Fibroblast of lung (primary cell): ENCODE data around the gene NTN4. TPM values are rescaled to one million over a fixed set of nuclear protein-coding genes. Genes with fewer than 3 reads are reported as not detected.

Experiments used
- DNase-seq, 2 donors: peaks; one replicate each; pipeline versions ENCODE4 v3.0.0 to v3.0.0-alpha.2; 2010; ENCODE audit warnings: low read depth in 2 of 2
- H2AFZ ChIP-seq: 2 replicates; pipeline ENCODE4 v1.5.1; 2012; ENCODE audit warnings: low read length, control low read depth, inconsistent platforms
- H3K27ac ChIP-seq: 2 replicates; pipeline ENCODE4 v1.5.1; 2011; ENCODE audit warnings: low read length, control low read depth; ENCODE audit not compliant: insufficient read depth
- H3K27me3 ChIP-seq: 2 replicates; pipeline ENCODE4 v1.5.1; 2011; ENCODE audit warnings: mild to moderate bottlenecking, low read length; ENCODE audit not compliant: control insufficient read depth, insufficient read depth
- H3K36me3 ChIP-seq: 2 replicates; pipeline ENCODE4 v1.5.1; 2011; ENCODE audit warnings: low read length; ENCODE audit not compliant: control insufficient read depth, insufficient read depth
- H3K4me1 ChIP-seq: 2 replicates; pipeline ENCODE4 v1.5.1; 2011; ENCODE audit warnings: low read length; ENCODE audit not compliant: control insufficient read depth, insufficient read depth; ENCODE audit errors: extremely low read depth
- H3K4me2 ChIP-seq: 2 replicates; pipeline ENCODE4 v1.5.1; 2011; ENCODE audit warnings: low read length, control low read depth; ENCODE audit not compliant: insufficient read depth; ENCODE audit errors: extremely low read depth
- H3K4me3 ChIP-seq, 4 experiments: fragments of 200-600 bp in 1 of 4; sonication (generic) in 1 of 4; replicated peaks in 1 of 4; 2 replicates each; pipeline ENCODE4 v1.5.1; 2011 to 2016; ENCODE audit warnings: low read length in 4 of 4, low read depth in 3 of 4, mild to moderate bottlenecking in 3 of 4, control low read depth in 2 of 4, inconsistent platforms in 1 of 4, mixed read lengths in 1 of 4; ENCODE audit not compliant: insufficient read depth in 1 of 4; ENCODE audit errors: control extremely low read depth in 1 of 4
- H3K79me2 ChIP-seq: 2 replicates; pipeline ENCODE4 v1.5.1; 2012; ENCODE audit warnings: mild to moderate bottlenecking, low read length, inconsistent platforms; ENCODE audit not compliant: control insufficient read depth, insufficient read depth
- H3K9ac ChIP-seq: 2 replicates; pipeline ENCODE4 v1.5.1; 2011; ENCODE audit warnings: mild to moderate bottlenecking, low read length, control low read depth; ENCODE audit not compliant: insufficient read depth
- H3K9me3 ChIP-seq: 2 replicates; pipeline ENCODE4 v1.5.1; 2012; ENCODE audit warnings: low read depth, low read length; ENCODE audit not compliant: control insufficient read depth, insufficient read depth
- H4K20me1 ChIP-seq: 2 replicates; pipeline ENCODE4 v1.5.1; 2011; ENCODE audit warnings: low read length; ENCODE audit not compliant: control insufficient read depth, insufficient read depth; ENCODE audit errors: extremely low read depth
- CTCF ChIP-seq, 2 donors: IDR thresholded peaks in 1 of 2; conservative IDR thresholded peaks in 1 of 2; 1 replicate in 1 of 2; 2 replicates in 1 of 2; pipeline ENCODE4 v1.5.1; 2011 to 2012; ENCODE audit warnings: low read length in 2 of 2, control low read depth in 1 of 2, inconsistent platforms in 1 of 2, low read depth in 1 of 2, mild to moderate bottlenecking in 1 of 2
- EZH2 ChIP-seq: IDR thresholded peaks from 2 replicates; pipeline ENCODE4 v1.5.1; 2012; ENCODE audit warnings: low read length, control low read depth, mild to moderate bottlenecking; ENCODE audit errors: missing control alignments
- polyA plus RNA-seq, 2 donors: library from polyadenylated mRNA; depleted of rRNA in 1 of 2; stranded (reverse) in 1 of 2; unstranded in 1 of 2; fragments of >200 nt; gene quantifications; 2 replicates each; pipeline ENCODE4 v1.2.1, GENCODE V29; 2011 to 2012; ENCODE audit warnings: missing spikeins in 1 of 2
- total RNA-seq: library from RNA; depleted of rRNA; stranded (reverse); fragments of >200 nt; gene quantifications from 2 replicates; pipeline ENCODE4 v1.2.1, GENCODE V29; 2014

Gene NTN4
- total and polyA plus RNA-seq, 2 donors (not counting 1 experiment from before 2014, with no cell fraction given) = 28.6 to 170 TPM

GRCh38 chr12:95802482-95803270 is 12.1 kb upstream of the NTN4 start:
- no peaks in the 10 kb centered on the region for H3K27me3 ChIP-seq
- H3K9me3 ChIP-seq = no peaks in the 10 kb centered on the region
- peak; percentile 72 to 91 for DNase-seq
- TF ChIP-seq EZH2 (no peak), CTCF (conservative IDR thresholded peaks at IDR 0.05 in 1 of 2, IDR thresholded peaks at IDR 0.05 in 1 of 2; ENCODE audit: low read depth in 1 of 2, low read length in 2 of 2) (no peak)
- peaks cover 15% of the 10 kb centered on the region for H3K4me1 ChIP-seq
- peak overlapping the region; percentile 70 for H3K27ac ChIP-seq
- H2AFZ ChIP-seq = no peak overlapping the region
- no peaks in the 10 kb centered on the region for H3K36me3 ChIP-seq
- no peak overlapping the region for H3K4me3 ChIP-seq
- H3K9ac ChIP-seq = no peak overlapping the region
- no peaks in the 10 kb centered on the region for H4K20me1 ChIP-seq
- H3K4me2 ChIP-seq = peak overlapping the region; percentile 69
- H3K79me2 ChIP-seq = no peaks in the 10 kb centered on the region

- H3K27me3 ChIP-seq = peaks cover 2% of the 10 kb centered on the region
- H3K9me3 ChIP-seq = no peaks in the 10 kb centered on the region
- H3K36me3 ChIP-seq = no peaks in the 10 kb centered on the region
- H3K4me1 ChIP-seq = no peaks in the 10 kb centered on the region
- H3K79me2 ChIP-seq = no peaks in the 10 kb centered on the region
- H3K4me2 ChIP-seq = no peak overlapping the region
- TF ChIP-seq EZH2 = no peak
- TF ChIP-seq CTCF (conservative IDR thresholded peaks at IDR 0.05 in 1 of 2, IDR thresholded peaks at IDR 0.05 in 1 of 2; ENCODE audit: low read depth in 1 of 2, low read length in 2 of 2) = no peak
- no peaks in the 10 kb centered on the region for H4K20me1 ChIP-seq
- DNase-seq = peak in 1 of 2 donors; percentile 29
- no peak overlapping the region for H3K27ac ChIP-seq
- no peak overlapping the region for H2AFZ ChIP-seq
- H3K4me3 ChIP-seq = no peak overlapping the region
- no peak overlapping the region for H3K9ac ChIP-seq
Observed at GRCh38 chr12:95796982-95797289, 6.4 kb upstream of the NTN4 start.

DNA sequence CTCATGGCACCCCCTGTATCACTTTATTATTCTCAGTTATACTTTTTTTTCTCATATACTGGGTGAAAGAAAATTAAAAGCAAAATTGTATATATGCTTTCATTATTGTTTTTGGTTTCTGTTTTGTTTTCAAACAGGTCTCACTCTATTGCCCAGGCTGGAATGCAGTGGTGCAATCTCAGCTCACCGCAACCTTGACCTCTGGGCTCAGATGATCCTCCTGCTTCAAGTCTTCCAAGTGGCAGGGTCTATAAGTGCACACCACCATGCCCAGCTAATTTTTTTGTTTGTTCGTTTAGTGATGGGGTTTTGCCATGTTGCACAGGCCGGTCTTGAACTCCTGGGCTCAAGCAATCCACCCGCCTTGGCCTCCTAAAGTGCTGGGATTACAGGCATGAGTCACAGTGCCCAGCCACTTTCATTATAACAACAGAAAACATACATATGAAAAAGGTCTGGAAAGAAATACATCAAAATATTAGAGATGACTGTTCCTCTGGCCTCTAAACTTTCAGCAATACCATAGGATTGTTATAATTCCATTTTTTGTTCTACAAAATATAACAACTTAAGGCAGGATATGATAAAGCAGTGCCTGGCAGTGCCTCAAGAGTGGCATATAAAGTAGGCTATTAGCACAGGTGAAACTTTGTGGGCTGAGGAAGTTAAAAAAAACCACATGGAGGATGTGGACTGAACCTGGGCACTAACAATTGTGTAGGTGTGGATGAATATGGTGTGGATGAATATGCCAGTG is 5.8 kb upstream of the NTN4 start:
- Histone ChIP-seq H2AFZ (no peak overlapping the region), H3K79me2 (no peaks in the 10 kb centered on the region), H3K4me3 (no peak overlapping the region), H3K27me3 (peaks cover 2% of the 10 kb centered on the region), H3K27ac (no peak overlapping the region), H3K4me1 (no peaks in the 10 kb centered on the region), H4K20me1 (no peaks in the 10 kb centered on the region), H3K36me3 (no peaks in the 10 kb centered on the region), H3K9me3 (no peaks in the 10 kb centered on the region), H3K4me2 (no peak overlapping the region), H3K9ac (no peak overlapping the region)
- TF ChIP-seq CTCF (conservative IDR thresholded peaks at IDR 0.05 in 1 of 2, IDR thresholded peaks at IDR 0.05 in 1 of 2; ENCODE audit: low read depth in 1 of 2, low read length in 2 of 2) = no peak
- no peak for TF ChIP-seq EZH2
- no peak for DNase-seq
